Activated CD8-positive, alpha-beta memory T cell treated with anti-CD3 and anti-CD28 coated beads, Interleukin-2, amount 10 ng/mL, durations not matched to agents 7 days and 5 days (primary cell): ENCODE results near the gene C9orf78. TPM values are rescaled to one million over a fixed set of nuclear protein-coding genes. Genes with fewer than 3 reads are reported as not detected.

Experiments used
- ATAC-seq: fragments of 150-1000 bp; cut with Tn5 transposase; one replicate; pipeline ENCODE4 v1.10.0; 2021; ENCODE audit warnings: moderate library complexity
- CTCF ChIA-PET: fragments of 350-600 bp; sonication (Branson Sonifier 250); formaldehyde crosslinking; loops from one replicate; lab custom pipeline; 2021; ENCODE audit warnings: antibody characterized with exemption; lab: Charles Lee
- DNase-seq: peaks from one replicate; pipeline ENCODE4 v3.0.0-alpha.2; 2020
- H3K27ac Mint-ChIP-seq: one replicate; pipeline ENCODE4 v1.8.0; 2021; ENCODE audit warnings: mild to moderate bottlenecking, mixed read lengths
- H3K27me3 Mint-ChIP-seq: one replicate; pipeline ENCODE4 v1.8.0; 2021; ENCODE audit warnings: mixed read lengths
- H3K36me3 Mint-ChIP-seq: one replicate; pipeline ENCODE4 v1.8.0; 2021; ENCODE audit warnings: mild to moderate bottlenecking, mixed read lengths
- H3K4me1 Mint-ChIP-seq: one replicate; pipeline ENCODE4 v1.8.0; 2021; ENCODE audit warnings: mixed read lengths
- H3K4me3 Mint-ChIP-seq: one replicate; pipeline ENCODE4 v1.8.0; 2021; ENCODE audit warnings: mild to moderate bottlenecking, moderate library complexity, mixed read lengths
- H3K9me3 Mint-ChIP-seq: one replicate; pipeline ENCODE4 v1.8.0; 2022; ENCODE audit warnings: low read depth, mixed read lengths
- total RNA-seq, 2 experiments: library from RNA; stranded (reverse); gene quantifications; one replicate each; pipeline ENCODE4 v1.2.3, GENCODE V29; 2021

The C9orf78 gene
- total RNA-seq, 2 experiments from 2014 or later = 77.7 to 90.2 TPM

DNA sequence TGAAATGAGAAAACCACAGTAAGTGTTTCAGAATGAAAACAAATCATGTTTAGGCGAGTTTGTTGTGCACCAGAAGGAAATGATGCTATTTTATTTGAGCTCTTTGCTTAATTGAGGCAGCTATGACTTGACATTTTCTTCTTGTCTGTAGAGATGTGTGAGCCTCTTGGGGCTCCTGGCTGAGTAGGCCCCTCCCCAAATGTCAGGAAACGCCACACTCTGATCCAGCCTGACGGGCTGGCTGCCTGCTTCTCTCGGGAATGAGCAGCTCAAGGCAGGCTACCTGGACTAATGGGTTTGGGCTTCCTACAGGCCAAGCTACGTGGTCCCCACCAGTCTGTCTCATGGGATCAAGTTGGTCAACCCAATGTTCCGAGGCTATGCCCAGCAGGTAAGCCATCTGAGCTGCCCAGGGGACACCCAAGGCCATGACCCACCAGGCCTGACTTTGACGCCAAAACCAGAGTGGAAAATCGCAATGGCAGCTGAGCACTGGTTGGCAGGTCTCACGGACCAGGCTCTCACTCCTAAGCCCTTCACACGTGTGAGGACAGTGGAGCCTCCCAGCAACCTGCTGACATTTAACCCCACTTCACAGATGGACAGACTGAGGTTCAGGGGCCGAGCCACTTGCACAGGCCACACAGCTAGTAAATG lies 30.0 kb upstream of the C9orf78 start:
- Mint-ChIP-seq H3K27me3 (no peaks in the 10 kb centered on the region), H3K36me3 (peaks cover 59% of the 10 kb centered on the region), H3K9me3 (no peaks in the 10 kb centered on the region), H3K4me1 (peaks cover 93% of the 10 kb centered on the region), H3K4me3 (peak overlapping the region; percentile 53), H3K27ac (peak overlapping the region; percentile 90)
- CTCF ChIA-PET = interaction anchor here (0.8 to 12.0 kb wide), 10 partner anchors 9 to 164 kb away, joined by 3 to 110 read pairs (median 3); no protein-coding TSS in a partner anchor
- ATAC-seq = no peak
- peak; percentile 61 for DNase-seq

DNA sequence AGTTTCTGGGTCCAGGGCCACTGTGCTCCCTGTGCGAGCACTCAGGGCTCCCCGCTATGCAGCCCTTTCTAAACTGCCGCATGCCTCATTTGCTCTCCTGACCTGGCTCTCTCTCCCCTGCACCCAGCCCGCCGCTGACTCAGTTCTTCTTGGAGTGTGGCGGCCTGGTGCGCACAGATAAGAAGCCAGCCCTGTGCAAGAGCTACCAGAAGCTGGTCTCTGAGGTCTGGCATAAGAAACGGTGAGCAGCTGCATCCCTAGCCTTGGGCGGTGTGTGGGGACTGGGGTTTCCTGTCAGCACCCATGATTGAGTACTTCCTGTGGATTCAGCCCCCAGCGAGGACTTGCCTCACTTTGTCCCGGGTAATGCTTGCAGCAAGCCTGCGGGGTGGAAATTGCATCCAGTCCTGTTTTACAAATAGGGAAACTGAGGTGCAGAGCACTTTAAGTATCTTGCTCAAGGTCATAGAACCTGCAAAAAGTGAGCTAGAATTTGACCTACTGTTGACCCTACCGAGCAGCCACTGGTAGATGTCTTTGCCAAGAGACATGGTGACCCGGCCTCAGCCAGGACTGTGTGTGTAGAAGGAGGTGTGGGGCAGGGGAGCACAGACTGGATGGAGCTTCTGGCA lies 28.1 kb upstream of the C9orf78 start:
- peak overlapping the region; percentile 90 for H3K27ac Mint-ChIP-seq
- ATAC-seq = peak; percentile 81
- no peaks in the 10 kb centered on the region for H3K27me3 Mint-ChIP-seq
- H3K36me3 Mint-ChIP-seq = peaks cover 62% of the 10 kb centered on the region
- DNase-seq = peak; percentile 97
- no peaks in the 10 kb centered on the region for H3K9me3 Mint-ChIP-seq
- peak overlapping the region; percentile 55 for H3K4me3 Mint-ChIP-seq
- H3K4me1 Mint-ChIP-seq = peaks cover 90% of the 10 kb centered on the region
- CTCF ChIA-PET = interaction anchor here (0.9 to 12.0 kb wide), 7 partner anchors 14 to 342 kb away, joined by 3 to 110 read pairs (median 4); no protein-coding TSS in a partner anchor

DNA sequence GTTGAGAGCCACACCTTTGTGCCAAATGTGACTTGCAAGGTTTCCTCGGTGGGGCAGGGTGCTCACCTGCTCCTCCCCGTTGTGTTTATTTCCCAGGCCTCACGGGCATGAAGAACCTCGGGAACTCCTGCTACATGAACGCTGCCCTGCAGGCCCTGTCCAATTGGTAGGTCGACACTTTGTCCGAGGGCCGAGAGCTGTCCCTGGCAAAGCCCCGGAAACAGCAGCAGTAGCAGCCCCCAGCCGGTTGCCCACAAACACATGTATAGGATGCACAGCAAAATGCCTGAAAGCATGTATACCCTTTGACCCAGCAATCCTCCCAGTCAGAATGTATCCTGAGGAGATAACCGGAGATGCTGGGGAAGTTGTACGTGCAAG lies 26.4 kb upstream of the C9orf78 start:
- DNase-seq = no peak
- CTCF ChIA-PET = interaction anchor here (1.9 to 12.0 kb wide), 2 partner anchors 26 to 54 kb away, joined by 4 to 110 read pairs; no protein-coding TSS in a partner anchor
- H3K27me3 Mint-ChIP-seq = no peaks in the 10 kb centered on the region
- peaks cover 90% of the 10 kb centered on the region for H3K4me1 Mint-ChIP-seq
- ATAC-seq = no peak
- no peaks in the 10 kb centered on the region for H3K9me3 Mint-ChIP-seq
- H3K36me3 Mint-ChIP-seq = peaks cover 72% of the 10 kb centered on the region
- H3K27ac Mint-ChIP-seq = peak overlapping the region; percentile 92
- H3K4me3 Mint-ChIP-seq = peak overlapping the region; percentile 3

DNA sequence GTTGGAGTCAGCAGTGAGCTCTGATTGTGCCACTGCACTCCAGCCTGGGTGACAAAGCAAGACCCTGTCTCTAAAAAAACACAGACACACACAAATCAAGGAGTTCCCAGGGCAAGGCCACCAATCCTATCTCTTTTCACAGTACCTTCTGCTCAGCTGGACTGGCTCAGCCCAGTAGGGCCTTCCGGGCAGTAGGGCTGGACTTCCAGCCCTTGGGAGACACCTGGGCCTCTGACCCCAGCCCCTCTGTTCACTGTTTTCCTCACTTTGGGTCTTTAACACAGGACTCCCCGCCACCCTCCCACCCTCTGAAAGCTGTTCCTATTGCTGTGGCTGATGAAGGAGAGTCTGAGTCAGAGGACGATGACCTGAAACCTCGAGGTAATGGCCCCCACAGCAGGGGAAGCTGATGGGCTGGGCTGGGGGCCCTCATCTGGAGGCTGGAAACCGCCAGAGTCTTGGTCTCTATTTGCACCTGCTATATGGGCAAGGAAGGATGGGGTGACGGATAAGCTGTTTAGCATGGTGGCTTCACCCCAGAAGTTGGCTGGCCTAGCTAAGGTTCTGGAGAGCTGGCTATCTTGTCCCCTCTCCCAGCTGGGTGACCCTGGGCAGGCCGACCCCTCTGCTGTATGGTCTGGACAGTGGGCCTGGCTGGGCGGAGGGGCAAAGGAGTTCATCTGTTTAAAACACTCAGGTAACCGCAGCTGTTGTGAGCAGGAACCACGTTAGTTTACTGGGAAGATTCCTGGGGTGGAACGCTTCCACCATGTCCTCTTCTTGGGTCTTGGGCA lies 25.8 kb upstream of the C9orf78 start:
- peaks cover 74% of the 10 kb centered on the region for H3K36me3 Mint-ChIP-seq

DNA sequence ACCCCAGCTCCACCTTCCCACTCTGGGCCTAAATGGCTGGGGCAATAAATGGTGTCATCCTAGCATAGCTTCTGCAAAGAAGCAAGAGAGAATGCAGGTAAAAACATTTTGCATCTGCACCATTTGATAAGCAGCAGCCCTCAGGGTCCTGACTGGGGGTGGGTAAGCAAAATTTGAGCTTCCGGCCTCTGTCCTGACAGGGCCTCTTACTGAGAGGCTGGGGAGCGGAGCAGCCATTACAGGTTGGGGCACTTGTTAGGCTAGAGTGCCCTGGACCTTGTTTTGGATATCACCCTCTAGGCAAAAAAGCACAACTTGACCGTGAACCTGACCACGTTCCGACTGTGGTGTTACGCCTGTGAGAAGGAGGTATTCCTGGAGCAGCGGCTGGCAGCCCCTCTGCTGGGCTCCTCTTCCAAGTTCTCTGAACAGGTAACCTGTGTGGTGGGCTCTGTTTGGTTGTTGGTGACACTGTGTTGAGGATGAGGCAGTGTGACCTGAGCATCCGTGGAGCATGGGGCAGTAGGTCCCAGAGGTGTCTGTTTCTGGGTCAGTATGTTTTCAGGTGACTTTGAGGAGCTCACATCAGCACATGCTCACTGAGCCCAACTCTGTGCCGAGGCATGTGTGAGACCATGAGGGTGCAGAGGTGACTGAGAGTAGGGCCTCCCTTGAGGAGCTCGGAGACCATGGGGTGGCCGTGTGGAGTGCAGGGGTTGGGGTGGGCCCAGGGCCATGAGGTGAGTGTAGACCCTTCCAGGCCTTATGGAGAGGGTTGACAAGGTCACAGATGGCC lies 23.3 kb upstream of the C9orf78 start:
- no peak overlapping the region for H3K4me3 Mint-ChIP-seq
- H3K36me3 Mint-ChIP-seq = peaks cover 77% of the 10 kb centered on the region
- DNase-seq (no peak), ATAC-seq (no peak)
- peak overlapping the region; percentile 62 for H3K27ac Mint-ChIP-seq
- CTCF ChIA-PET = interaction anchor here (1.6 kb wide), 1 partner anchor 22 kb away, joined by 4 read pairs; no protein-coding TSS in a partner anchor
- H3K4me1 Mint-ChIP-seq = peaks cover 91% of the 10 kb centered on the region
- H3K27me3 Mint-ChIP-seq = no peaks in the 10 kb centered on the region
- no peaks in the 10 kb centered on the region for H3K9me3 Mint-ChIP-seq

More for the DNA sequence above, 25.8 kb upstream of the C9orf78 start:
- H3K9me3 Mint-ChIP-seq = no peaks in the 10 kb centered on the region
- H3K4me3 Mint-ChIP-seq = peak overlapping the region; percentile 18
- no peaks in the 10 kb centered on the region for H3K27me3 Mint-ChIP-seq
- ATAC-seq (peak; percentile 28), DNase-seq (peak; percentile 81)
- H3K27ac Mint-ChIP-seq = peak overlapping the region; percentile 92
- peaks cover 90% of the 10 kb centered on the region for H3K4me1 Mint-ChIP-seq
- CTCF ChIA-PET = interaction anchor here (0.9 to 12.0 kb wide), 3 partner anchors 20 to 53 kb away, joined by 3 to 110 read pairs (median 4); no protein-coding TSS in a partner anchor

DNA sequence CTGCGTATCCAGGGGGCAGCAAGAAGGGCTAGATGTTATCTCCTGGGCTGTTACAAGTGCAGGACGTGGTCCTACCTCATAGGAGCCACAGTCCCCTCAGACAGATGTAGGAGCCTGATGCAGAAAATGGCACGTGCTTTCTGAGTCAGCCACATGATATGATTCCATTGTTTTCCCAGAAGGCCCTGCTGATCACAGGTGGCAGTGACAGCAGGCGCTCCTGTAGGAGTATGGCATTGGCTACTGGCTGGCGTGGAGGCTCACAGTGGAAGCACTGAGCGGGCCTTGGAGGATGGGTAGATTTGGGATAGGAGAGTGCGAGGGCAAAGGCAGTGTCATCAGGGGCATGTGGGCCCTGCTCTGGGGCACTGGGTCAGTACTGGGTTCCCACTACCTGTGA lies 22.1 kb upstream of the C9orf78 start:
- peaks cover 77% of the 10 kb centered on the region for H3K36me3 Mint-ChIP-seq
- no peaks in the 10 kb centered on the region for H3K27me3 Mint-ChIP-seq
- H3K27ac Mint-ChIP-seq = peak overlapping the region; percentile 88
- CTCF ChIA-PET = interaction anchor here (1.6 kb wide), 1 partner anchor 8 kb away, joined by 3 read pairs; no protein-coding TSS in a partner anchor
- ATAC-seq (peak; percentile 22), DNase-seq (no peak)
- no peak overlapping the region for H3K4me3 Mint-ChIP-seq
- H3K9me3 Mint-ChIP-seq = no peaks in the 10 kb centered on the region
- H3K4me1 Mint-ChIP-seq = peaks cover 93% of the 10 kb centered on the region

DNA sequence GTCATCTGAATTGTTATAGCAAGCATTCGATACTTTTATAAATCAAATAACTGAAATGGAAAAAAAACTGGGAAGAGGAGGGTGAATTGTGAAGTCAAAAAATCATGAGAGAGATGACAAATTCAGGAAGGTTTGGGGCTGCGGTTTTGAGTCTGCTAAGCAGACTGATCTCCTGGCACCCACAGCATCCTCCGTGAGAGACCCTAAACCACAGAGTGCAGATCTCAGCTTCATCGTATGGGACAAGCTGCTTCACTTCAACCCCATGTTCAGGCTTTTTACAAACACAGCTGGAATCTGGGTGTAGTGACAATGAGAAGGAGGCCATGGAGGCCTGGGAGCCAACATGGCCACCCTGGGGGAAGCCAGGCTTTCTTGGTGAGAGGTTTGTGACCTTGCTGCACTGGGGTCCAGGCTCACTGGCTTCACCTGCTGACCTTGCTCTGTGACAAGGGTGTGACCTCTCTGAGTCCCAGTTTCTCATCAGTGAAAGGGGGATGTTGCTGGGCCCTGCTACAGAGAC lies 19.6 kb upstream of the C9orf78 start:
- peak overlapping the region; percentile 23 for H3K4me3 Mint-ChIP-seq
- H3K27ac Mint-ChIP-seq = peak overlapping the region; percentile 88
- H3K4me1 Mint-ChIP-seq = peaks cover 87% of the 10 kb centered on the region
- peak; percentile 79 for DNase-seq
- peaks cover 82% of the 10 kb centered on the region for H3K36me3 Mint-ChIP-seq
- H3K27me3 Mint-ChIP-seq = no peaks in the 10 kb centered on the region
- CTCF ChIA-PET = interaction anchor here (1.4 kb wide), 1 partner anchor 117 kb away, joined by 5 read pairs; no protein-coding TSS in a partner anchor
- peak; percentile 37 for ATAC-seq
- no peaks in the 10 kb centered on the region for H3K9me3 Mint-ChIP-seq

DNA sequence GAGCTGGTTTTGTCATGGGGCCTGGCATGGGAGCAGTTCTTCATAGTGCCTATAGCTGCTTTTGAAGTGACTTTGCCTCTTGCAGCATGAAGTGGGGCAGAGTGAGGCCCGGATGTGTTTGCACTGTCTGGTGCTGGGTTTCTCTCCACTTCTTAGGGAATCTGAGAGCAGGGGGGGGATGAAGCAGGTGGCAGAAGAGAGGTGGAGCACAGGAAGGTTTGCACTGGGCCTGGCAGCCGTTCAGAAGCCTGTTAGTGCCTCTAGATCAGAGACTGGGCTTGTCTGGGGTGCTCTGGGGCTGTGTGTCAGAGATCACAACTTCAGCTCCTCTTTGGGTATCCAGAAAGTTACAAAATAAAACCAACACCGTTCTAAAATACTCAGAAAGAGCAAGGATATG lies 18.5 kb upstream of the C9orf78 start:
- peaks cover 77% of the 10 kb centered on the region for H3K36me3 Mint-ChIP-seq
- H3K9me3 Mint-ChIP-seq = no peaks in the 10 kb centered on the region
- no peak overlapping the region for H3K4me3 Mint-ChIP-seq
- no peak for ATAC-seq
- no peak for DNase-seq
- CTCF ChIA-PET = interaction anchor here (1.1 kb wide), 1 partner anchor 15 kb away, joined by 3 read pairs; no protein-coding TSS in a partner anchor
- peaks cover 92% of the 10 kb centered on the region for H3K4me1 Mint-ChIP-seq
- H3K27me3 Mint-ChIP-seq = no peaks in the 10 kb centered on the region
- H3K27ac Mint-ChIP-seq = peak overlapping the region; percentile 88

DNA sequence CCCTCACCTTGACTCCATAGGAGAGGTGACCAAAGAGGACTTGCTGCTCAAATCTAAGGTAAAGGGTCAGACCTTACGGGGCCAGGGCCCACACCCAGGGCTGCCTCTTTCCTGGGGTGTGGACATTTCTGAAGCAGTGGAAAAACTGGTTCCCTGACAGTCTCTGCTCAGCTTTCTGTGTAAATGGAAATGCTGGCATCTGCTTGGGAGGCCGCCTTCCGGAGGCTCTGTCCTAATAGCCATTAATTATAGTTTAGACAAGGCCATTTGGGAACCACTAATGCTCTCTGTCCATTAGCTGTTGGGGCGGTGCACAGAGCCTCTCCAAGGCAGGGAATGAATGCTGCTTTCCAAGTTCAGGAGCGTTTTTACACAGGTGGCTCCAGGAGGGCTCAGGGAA lies 17.5 kb upstream of the C9orf78 start:
- ATAC-seq = no peak
- Mint-ChIP-seq H3K27ac (peak overlapping the region; percentile 5), H3K27me3 (no peaks in the 10 kb centered on the region), H3K9me3 (no peaks in the 10 kb centered on the region), H3K4me3 (no peak overlapping the region), H3K36me3 (peaks cover 69% of the 10 kb centered on the region), H3K4me1 (peaks cover 89% of the 10 kb centered on the region)
- CTCF ChIA-PET = interaction anchor here (1.1 to 2.0 kb wide), 2 partner anchors 9 to 16 kb away, joined by 3 to 6 read pairs; no protein-coding TSS in a partner anchor
- DNase-seq = no peak

DNA sequence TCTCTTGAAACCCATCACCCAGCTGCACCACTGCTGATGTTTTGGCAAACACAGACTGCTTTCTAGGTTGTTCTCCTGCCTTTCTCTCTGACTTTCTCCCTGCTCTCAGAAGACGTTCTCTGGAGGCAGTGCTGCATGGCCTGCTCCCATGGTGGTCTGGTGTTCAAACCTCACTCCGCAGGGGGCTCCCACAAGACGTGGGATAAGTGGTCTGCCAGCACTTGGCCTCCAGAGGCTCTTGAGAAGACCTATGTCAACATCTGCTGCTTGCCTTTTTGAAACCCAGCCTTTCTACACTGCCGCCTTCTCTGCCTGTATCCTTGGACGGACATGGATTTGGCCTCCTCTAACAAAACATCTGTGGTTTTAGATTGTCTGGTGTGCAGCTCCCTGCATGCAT lies 16.7 kb upstream of the C9orf78 start:
- CTCF ChIA-PET = interaction anchor here (1.1 to 2.0 kb wide), 2 partner anchors 8 to 25 kb away, joined by 3 to 6 read pairs; no protein-coding TSS in a partner anchor
- no peak overlapping the region for H3K4me3 Mint-ChIP-seq
- ATAC-seq (no peak), DNase-seq (no peak)
- H3K36me3 Mint-ChIP-seq = peaks cover 65% of the 10 kb centered on the region
- no peaks in the 10 kb centered on the region for H3K9me3 Mint-ChIP-seq
- H3K27me3 Mint-ChIP-seq = no peaks in the 10 kb centered on the region
- H3K4me1 Mint-ChIP-seq = peaks cover 84% of the 10 kb centered on the region
- H3K27ac Mint-ChIP-seq = peak overlapping the region; percentile 56

DNA sequence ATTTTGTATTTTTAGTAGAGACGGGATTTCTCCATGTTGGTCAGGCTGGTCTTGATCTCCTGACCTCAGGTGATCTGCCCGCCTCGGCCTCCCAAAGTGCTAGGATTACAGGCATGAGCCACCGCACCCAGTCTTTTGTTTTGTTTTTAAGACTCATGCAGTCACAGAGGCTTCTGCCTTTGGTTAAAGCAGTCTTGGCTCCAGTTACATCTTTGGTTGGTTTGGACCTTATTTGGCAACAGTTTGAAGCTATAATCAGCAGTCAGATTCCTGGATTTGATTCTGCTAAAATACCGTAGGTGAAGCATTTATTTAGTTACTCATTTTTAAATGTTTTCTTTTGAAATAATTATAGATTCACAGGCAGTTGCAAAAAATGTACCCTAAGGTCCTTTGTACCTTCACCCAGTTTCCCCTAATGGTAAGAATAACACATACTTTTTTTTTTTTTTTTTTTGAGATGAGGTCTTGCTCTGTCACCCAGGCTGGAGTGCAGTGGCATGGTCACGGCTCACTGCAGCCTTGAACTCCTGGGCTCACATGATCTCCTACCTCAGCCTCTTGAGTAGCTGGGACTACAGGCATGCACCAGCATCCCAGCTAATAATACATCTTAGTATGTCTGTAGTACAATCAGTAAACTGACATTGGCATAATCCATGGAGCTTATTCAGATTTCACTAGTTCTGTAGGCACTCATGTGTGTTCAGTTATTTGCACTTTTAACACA lies 15.9 kb upstream of the C9orf78 start:
- Mint-ChIP-seq H3K4me1 (peaks cover 75% of the 10 kb centered on the region), H3K36me3 (peaks cover 60% of the 10 kb centered on the region), H3K9me3 (no peaks in the 10 kb centered on the region), H3K4me3 (no peak overlapping the region), H3K27me3 (no peaks in the 10 kb centered on the region), H3K27ac (no peak overlapping the region)
- DNase-seq (no peak), ATAC-seq (no peak)
- CTCF ChIA-PET = interaction anchor here (0.7 to 2.0 kb wide), 4 partner anchors 8 to 26 kb away, joined by 3 to 6 read pairs (median 4); no protein-coding TSS in a partner anchor
